Liver (tissue), 9 donors: ENCODE measurements around the gene SLC24A2. TPM values are rescaled to one million over a fixed set of nuclear protein-coding genes. Genes with fewer than 3 reads are reported as not detected.

Experiments
- DNase-seq: peaks from one replicate; pipeline ENCODE4 v3.0.0-alpha.2; 2017; ENCODE audit warnings: low spot score
- H3K27ac ChIP-seq, 2 donors: one replicate each; pipeline ENCODE4 v1.7.0; 2013; ENCODE audit warnings: inconsistent platforms in 2 of 2, low read length in 2 of 2, control low read depth in 1 of 2, low read depth in 1 of 2, mild to moderate bottlenecking in 1 of 2
- H3K27me3 ChIP-seq, 4 donors: one replicate each; pipeline versions ENCODE4 v1.6.1 to v1.7.0; 2013; ENCODE audit warnings: low read length in 3 of 4, inconsistent platforms in 1 of 4, mild to moderate bottlenecking in 1 of 4, moderate library complexity in 1 of 4; ENCODE audit not compliant: control insufficient read depth in 4 of 4, insufficient read depth in 4 of 4
- H3K36me3 ChIP-seq, 4 donors: one replicate each; pipeline versions ENCODE4 v1.6.1 to v1.7.0; 2013; ENCODE audit warnings: low read length in 3 of 4, mild to moderate bottlenecking in 3 of 4, low read depth in 1 of 4, moderate library complexity in 1 of 4; ENCODE audit not compliant: control insufficient read depth in 4 of 4, insufficient read depth in 3 of 4
- H3K4me1 ChIP-seq, 4 donors: one replicate each; pipeline versions ENCODE4 v1.6.1 to v1.7.0; 2013; ENCODE audit warnings: low read length in 3 of 4, mild to moderate bottlenecking in 3 of 4, moderate library complexity in 1 of 4; ENCODE audit not compliant: control insufficient read depth in 4 of 4, insufficient read depth in 4 of 4
- H3K4me3 ChIP-seq, 3 donors: one replicate each; pipeline versions ENCODE4 v1.6.1 to v1.7.0; 2013; ENCODE audit warnings: low read length in 3 of 3, control low read depth in 1 of 3, low read depth in 1 of 3, mild to moderate bottlenecking in 1 of 3
- H3K9ac ChIP-seq, 2 donors: one replicate each; pipeline ENCODE4 v1.7.0; 2013; ENCODE audit warnings: low read length in 2 of 2, mild to moderate bottlenecking in 2 of 2, moderate library complexity in 2 of 2, control low read depth in 1 of 2, low read depth in 1 of 2
- H3K9me3 ChIP-seq, 4 donors: one replicate each; pipeline versions ENCODE4 v1.6.1 to v1.7.0; 2013; ENCODE audit warnings: low read length in 3 of 4; ENCODE audit not compliant: control insufficient read depth in 4 of 4
- EGR1 ChIP-seq, 2 donors: IDR thresholded peaks; 2 replicates each; pipeline ENCODE4 v1.6.1; 2016 to 2018; ENCODE audit warnings: antibody characterized with exemption in 2 of 2, low read depth in 2 of 2
- FOXA2 ChIP-seq: IDR thresholded peaks from 2 replicates; pipeline ENCODE4 v1.6.1; 2016; ENCODE audit warnings: antibody characterized with exemption
- GABPA ChIP-seq, 2 donors: IDR thresholded peaks in 1 of 2; conservative IDR thresholded peaks in 1 of 2; 2 replicates each; pipeline ENCODE4 v1.6.1; 2016; ENCODE audit warnings: antibody characterized with exemption in 2 of 2, mild to moderate bottlenecking in 1 of 2, moderate library complexity in 1 of 2
- HNF4A ChIP-seq, 2 donors: conservative IDR thresholded peaks; 2 replicates each; pipeline ENCODE4 v1.6.1; 2016; ENCODE audit warnings: antibody characterized with exemption in 2 of 2, mild to moderate bottlenecking in 2 of 2
- HNF4G ChIP-seq: IDR thresholded peaks from 2 replicates; pipeline ENCODE4 v1.6.1; 2016; ENCODE audit warnings: antibody characterized with exemption
- JUND ChIP-seq, 2 donors: IDR thresholded peaks; 2 replicates each; pipeline ENCODE4 v1.6.1; 2016; ENCODE audit warnings: antibody characterized with exemption in 2 of 2
- MAX ChIP-seq: IDR thresholded peaks from 2 replicates; pipeline ENCODE4 v1.6.1; 2016; ENCODE audit warnings: antibody characterized with exemption
- NR2F2 ChIP-seq: IDR thresholded peaks from 2 replicates; pipeline ENCODE4 v1.6.1; 2016; ENCODE audit warnings: antibody characterized with exemption
- RAD21 ChIP-seq, 2 donors: IDR thresholded peaks; 2 replicates each; pipeline ENCODE4 v1.6.1; 2016; ENCODE audit warnings: antibody characterized with exemption in 2 of 2, mild to moderate bottlenecking in 2 of 2
- REST ChIP-seq: IDR thresholded peaks from 2 replicates; pipeline ENCODE4 v1.6.1; 2016; ENCODE audit warnings: antibody characterized with exemption, mild to moderate bottlenecking
- RXRA ChIP-seq, 2 donors: IDR thresholded peaks; 2 replicates each; pipeline ENCODE4 v1.6.1; 2017 to 2018; ENCODE audit warnings: antibody characterized with exemption in 2 of 2, mild to moderate bottlenecking in 1 of 2
- SP1 ChIP-seq: IDR thresholded peaks from 2 replicates; pipeline ENCODE4 v1.6.1; 2018; ENCODE audit warnings: antibody characterized with exemption, mild to moderate bottlenecking
- TAF1 ChIP-seq: conservative IDR thresholded peaks from 2 replicates; pipeline ENCODE4 v1.6.1; 2016; ENCODE audit warnings: antibody characterized with exemption, mild to moderate bottlenecking
- WGBS: extraction: QIAGEN DNeasy Blood & Tissue Kit; methylation state at CpG from one replicate; pipeline ENCODE4 v1.1.7; 2013; 5-methylcytosine and 5-hydroxymethylcytosine counted together
- polyA plus RNA-seq, 2 donors: library from polyadenylated mRNA; stranded (reverse) in 1 of 2; unstranded in 1 of 2; fragments of 200-250 nt in 1 of 2; fragments of >200 nt in 1 of 2; fragmentation: Nextera tagmentation in 1 of 2; extraction: Ambion mirVana in 1 of 2; gene quantifications; one replicate each; pipeline versions ENCODE4 v1.2.1 to v1.2.3, GENCODE V29; 2013 to 2015
- total RNA-seq, 2 donors: library from RNA; depleted of rRNA; stranded (reverse); fragments of >200 nt; gene quantifications; one replicate each; pipeline ENCODE4 v1.2.3, GENCODE V29; 2014
- TF ChIP-seq, protein P1 (sequence below): IDR thresholded peaks from 2 replicates; pipeline ENCODE4 v1.6.1; 2016; ENCODE audit warnings: antibody characterized with exemption
- TF ChIP-seq, protein P2 (sequence below): fragments of 150-350 bp; IDR thresholded peaks from 2 replicates; pipeline ENCODE4 v1.5.1; 2017; ENCODE audit warnings: improper control_type of control experiment, low read depth, low read length; ENCODE audit not compliant: missing input control
- donor health status: healthy.
- donor health status: healthy.
- donor health status: healthy.
- donor health status: healthy.
- donor health status: healthy.

SLC24A2 gene
- total and polyA plus RNA-seq, 4 donors, result under 0.01 to 0.02 TPM; not detected in 2

- H3K36me3 ChIP-seq, result no peaks in the 10 kb centered on the region
- H3K4me1 ChIP-seq, result no peaks in the 10 kb centered on the region
- H3K9me3 ChIP-seq, result no peaks in the 10 kb centered on the region
- no peak overlapping the region for H3K4me3 ChIP-seq
- H3K27me3 ChIP-seq, result no peaks in the 10 kb centered on the region
- no peak for DNase-seq
- no peak overlapping the region for H3K9ac ChIP-seq
- no peak overlapping the region for H3K27ac ChIP-seq
- no peak for TF ChIP-seq RAD21 (IDR thresholded peaks at IDR 0.05)
- TF ChIP-seq HNF4G, result no peak
- no peak for TF ChIP-seq FOXA2
- TF ChIP-seq MAX, result no peak
- TF ChIP-seq GABPA (IDR thresholded peaks at IDR 0.05 in 1 of 2, conservative IDR thresholded peaks at IDR 0.05 in 1 of 2), result no peak
- TF ChIP-seq, protein P1, sequence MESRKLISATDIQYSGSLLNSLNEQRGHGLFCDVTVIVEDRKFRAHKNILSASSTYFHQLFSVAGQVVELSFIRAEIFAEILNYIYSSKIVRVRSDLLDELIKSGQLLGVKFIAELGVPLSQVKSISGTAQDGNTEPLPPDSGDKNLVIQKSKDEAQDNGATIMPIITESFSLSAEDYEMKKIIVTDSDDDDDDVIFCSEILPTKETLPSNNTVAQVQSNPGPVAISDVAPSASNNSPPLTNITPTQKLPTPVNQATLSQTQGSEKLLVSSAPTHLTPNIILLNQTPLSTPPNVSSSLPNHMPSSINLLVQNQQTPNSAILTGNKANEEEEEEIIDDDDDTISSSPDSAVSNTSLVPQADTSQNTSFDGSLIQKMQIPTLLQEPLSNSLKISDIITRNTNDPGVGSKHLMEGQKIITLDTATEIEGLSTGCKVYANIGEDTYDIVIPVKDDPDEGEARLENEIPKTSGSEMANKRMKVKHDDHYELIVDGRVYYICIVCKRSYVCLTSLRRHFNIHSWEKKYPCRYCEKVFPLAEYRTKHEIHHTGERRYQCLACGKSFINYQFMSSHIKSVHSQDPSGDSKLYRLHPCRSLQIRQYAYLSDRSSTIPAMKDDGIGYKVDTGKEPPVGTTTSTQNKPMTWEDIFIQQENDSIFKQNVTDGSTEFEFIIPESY, result no peak
- TF ChIP-seq REST, result no peak
- TF ChIP-seq RXRA (IDR thresholded peaks at IDR 0.05), result no peak
- TF ChIP-seq, protein P2, sequence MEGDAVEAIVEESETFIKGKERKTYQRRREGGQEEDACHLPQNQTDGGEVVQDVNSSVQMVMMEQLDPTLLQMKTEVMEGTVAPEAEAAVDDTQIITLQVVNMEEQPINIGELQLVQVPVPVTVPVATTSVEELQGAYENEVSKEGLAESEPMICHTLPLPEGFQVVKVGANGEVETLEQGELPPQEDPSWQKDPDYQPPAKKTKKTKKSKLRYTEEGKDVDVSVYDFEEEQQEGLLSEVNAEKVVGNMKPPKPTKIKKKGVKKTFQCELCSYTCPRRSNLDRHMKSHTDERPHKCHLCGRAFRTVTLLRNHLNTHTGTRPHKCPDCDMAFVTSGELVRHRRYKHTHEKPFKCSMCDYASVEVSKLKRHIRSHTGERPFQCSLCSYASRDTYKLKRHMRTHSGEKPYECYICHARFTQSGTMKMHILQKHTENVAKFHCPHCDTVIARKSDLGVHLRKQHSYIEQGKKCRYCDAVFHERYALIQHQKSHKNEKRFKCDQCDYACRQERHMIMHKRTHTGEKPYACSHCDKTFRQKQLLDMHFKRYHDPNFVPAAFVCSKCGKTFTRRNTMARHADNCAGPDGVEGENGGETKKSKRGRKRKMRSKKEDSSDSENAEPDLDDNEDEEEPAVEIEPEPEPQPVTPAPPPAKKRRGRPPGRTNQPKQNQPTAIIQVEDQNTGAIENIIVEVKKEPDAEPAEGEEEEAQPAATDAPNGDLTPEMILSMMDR, result no peak
- TF ChIP-seq NR2F2, result no peak
- no peak for TF ChIP-seq TAF1
- no peak for TF ChIP-seq JUND (IDR thresholded peaks at IDR 0.05)
These were observed 31.1 kb downstream of the SLC24A2 start for GRCh38 chr9:19757745-19758144.

DNA sequence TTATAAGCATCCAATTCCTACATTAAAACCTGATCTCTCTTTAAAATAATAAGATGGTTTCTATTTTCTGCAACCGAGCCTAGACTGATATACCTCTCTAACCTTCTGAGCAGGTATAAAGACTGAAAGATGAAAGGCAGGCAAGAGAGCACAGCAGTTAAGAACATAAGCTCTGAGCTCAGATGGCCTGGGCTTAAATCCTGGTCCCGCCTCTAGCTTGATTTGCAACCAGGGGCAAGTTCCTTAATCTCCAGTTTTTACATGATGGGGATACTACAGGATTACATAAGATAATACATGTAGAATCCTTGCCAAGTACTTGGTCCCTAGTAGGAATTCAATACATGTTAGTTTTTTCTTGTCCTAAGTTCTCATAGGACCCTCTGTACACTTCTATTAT, 33.9 kb downstream of the SLC24A2 start:
- no peak overlapping the region for H3K9ac ChIP-seq
- TF ChIP-seq SP1 (no peak), TAF1 (no peak), RXRA (IDR thresholded peaks at IDR 0.05) (no peak), EGR1 (IDR thresholded peaks at IDR 0.05; ENCODE audit: low read depth in 2 of 2) (no peak), HNF4G (no peak), JUND (IDR thresholded peaks at IDR 0.05) (no peak), HNF4A (conservative IDR thresholded peaks at IDR 0.05) (no peak), RAD21 (IDR thresholded peaks at IDR 0.05) (no peak), MAX (no peak), NR2F2 (no peak), REST (no peak)
- TF ChIP-seq, protein P2, result no peak
- H3K4me1 ChIP-seq, result no peaks in the 10 kb centered on the region
- H3K27ac ChIP-seq, result no peak overlapping the region
- H3K27me3 ChIP-seq, result no peaks in the 10 kb centered on the region
- H3K4me3 ChIP-seq, result no peak overlapping the region
- H3K36me3 ChIP-seq, result no peaks in the 10 kb centered on the region
- 67% methylated on average over 2 of the region's 2 CpGs for WGBS
- peaks cover 0 to 3% (median 0%) of the 10 kb centered on the region in 4 donors for H3K9me3 ChIP-seq
- no peak for DNase-seq
